ENCODE results near the gene ENPP7. TPM values are rescaled to one million over a fixed set of nuclear protein-coding genes. Genes with fewer than 3 reads are reported as not detected.
"Not testable (repeated sequence)": the region's sequence is repeated elsewhere in the genome, so short reads cannot be mapped to it uniquely, and the experiment has no call there.

Gene ENPP7
- total RNA-seq, 1 donor from 2014 or later: 0.18 TPM

- Histone ChIP-seq H3K4me3 (no peak overlapping the region), H3K36me3 (no peaks in the 10 kb centered on the region), H3K27me3 (ENCODE audit: low read depth) (peaks cover 81% of the 10 kb centered on the region), H3K4me1 (peaks cover 18% of the 10 kb centered on the region), H3K27ac (no peak overlapping the region), H3K9me3 (no peaks in the 10 kb centered on the region)
- TF ChIP-seq CTCF (IDR thresholded peaks at IDR 0.05): no peak
- ATAC-seq (no peak), DNase-seq (no peak)
- intact Hi-C loops (cut with DNase I): no loop called here
These were observed 18.5 kb downstream of the ENPP7 start for GRCh38 chr17:79749156-79749815.

- Histone ChIP-seq H3K27ac (no peak overlapping the region), H3K27me3 (ENCODE audit: low read depth) (peaks cover 78% of the 10 kb centered on the region), H3K4me1 (peaks cover 18% of the 10 kb centered on the region), H3K9me3 (no peaks in the 10 kb centered on the region), H3K36me3 (no peaks in the 10 kb centered on the region), H3K4me3 (no peak overlapping the region)
- intact Hi-C loops (cut with DNase I): no loop called here
- ATAC-seq (no peak), DNase-seq (no peak)
- TF ChIP-seq CTCF (IDR thresholded peaks at IDR 0.05): no peak
These were observed 19.2 kb downstream of the ENPP7 start for GRCh38 chr17:79749958-79750357.

GRCh38 chr17:79750650-79751545 lies 20.2 kb downstream of the ENPP7 start:
- no peaks in the 10 kb centered on the region for H3K9me3 ChIP-seq
- no peaks in the 10 kb centered on the region for H3K36me3 ChIP-seq
- H3K27ac ChIP-seq: no peak overlapping the region
- H3K4me3 ChIP-seq: no peak overlapping the region
- peak; percentile 8 for DNase-seq
- no peak for ATAC-seq
- peaks cover 16% of the 10 kb centered on the region for H3K4me1 ChIP-seq
- TF ChIP-seq CTCF (IDR thresholded peaks at IDR 0.05): no peak
- intact Hi-C loops (cut with DNase I): no loop called here
- H3K27me3 ChIP-seq (ENCODE audit: low read depth): peaks cover 70% of the 10 kb centered on the region

GRCh38 chr17:79752175-79752574 lies 21.4 kb downstream of the ENPP7 start:
- H3K9me3 ChIP-seq: no peaks in the 10 kb centered on the region
- H3K27me3 ChIP-seq (ENCODE audit: low read depth): peaks cover 60% of the 10 kb centered on the region
- H3K4me1 ChIP-seq: peaks cover 7% of the 10 kb centered on the region
- H3K4me3 ChIP-seq: no peak overlapping the region
- intact Hi-C loops (cut with DNase I): no loop called here
- peak; percentile 22 for DNase-seq
- no peaks in the 10 kb centered on the region for H3K36me3 ChIP-seq
- H3K27ac ChIP-seq: no peak overlapping the region
- TF ChIP-seq CTCF (IDR thresholded peaks at IDR 0.05): no peak
- ATAC-seq: no peak

- H3K27ac ChIP-seq: no peak overlapping the region
- no peaks in the 10 kb centered on the region for H3K36me3 ChIP-seq
- no peaks in the 10 kb centered on the region for H3K4me1 ChIP-seq
- peaks cover 38% of the 10 kb centered on the region for H3K27me3 ChIP-seq (ENCODE audit: low read depth)
- no peaks in the 10 kb centered on the region for H3K9me3 ChIP-seq
- TF ChIP-seq CTCF (IDR thresholded peaks at IDR 0.05): no peak
- intact Hi-C loops (cut with DNase I): no loop called here
- DNase-seq (peak; percentile 18), ATAC-seq (no peak)
- no peak overlapping the region for H3K4me3 ChIP-seq
These were observed 23.6 kb downstream of the ENPP7 start for GRCh38 chr17:79754370-79754769.

GRCh38 chr17:79754903-79755302 lies 24.2 kb downstream of the ENPP7 start:
- H3K27ac ChIP-seq; H3K4me1 ChIP-seq; ATAC-seq; H3K9me3 ChIP-seq; intact Hi-C loops (cut with DNase I); H3K4me3 ChIP-seq; H3K36me3 ChIP-seq: not testable (repeated sequence)
- DNase-seq: peak; percentile 7
- peaks cover 33% of the 10 kb centered on the region for H3K27me3 ChIP-seq (ENCODE audit: low read depth)

Measured in lower lobe of right lung (tissue), 2 donors.